GM18907 (cell line): Measurements from ENCODE around the gene GNAQ.
"Not testable (repeated sequence)": the region's sequence is repeated elsewhere in the genome, so short reads cannot be mapped to it uniquely, and the experiment has no call there.

Experiments
- ATAC-seq: cut with Tn5 transposase; IDR thresholded peaks from one replicate; pipeline ENCODE4 v1.9.1; 2021; ENCODE audit warnings: mild to moderate bottlenecking, moderate library complexity; ENCODE audit not compliant: unreplicated experiment

Gene GNAQ

GRCh38 chr9:77883846-77884771, 147.5 kb downstream of the GNAQ start:
- ATAC-seq: no peak

- ATAC-seq: no peak
These were observed 148.5 kb downstream of the GNAQ start for GRCh38 chr9:77883133-77883532.

GRCh38 chr9:77882294-77882693, 149.3 kb downstream of the GNAQ start:
- ATAC-seq: no peak

- not testable (repeated sequence) for ATAC-seq
These were observed 150.0 kb downstream of the GNAQ start for GRCh38 chr9:77881634-77882033.

GRCh38 chr9:77881111-77881510, 150.5 kb downstream of the GNAQ start:
- no peak for ATAC-seq

- no peak for ATAC-seq
These were observed 152.1 kb downstream of the GNAQ start for GRCh38 chr9:77879437-77879943.

- ATAC-seq: not testable (repeated sequence)
These were observed 152.8 kb downstream of the GNAQ start for GRCh38 chr9:77878793-77879192.

GRCh38 chr9:77877976-77878375, 153.6 kb downstream of the GNAQ start:
- ATAC-seq: no peak

- ATAC-seq: no peak
These were observed 155.0 kb downstream of the GNAQ start for GRCh38 chr9:77876590-77876989.

- ATAC-seq: no peak
These were observed 155.5 kb downstream of the GNAQ start for GRCh38 chr9:77876091-77876490.

GRCh38 chr9:77872863-77873262, 158.7 kb downstream of the GNAQ start:
- no peak for ATAC-seq

GRCh38 chr9:77872177-77872576, 159.4 kb downstream of the GNAQ start:
- ATAC-seq: no peak

GRCh38 chr9:77871483-77871882, 160.1 kb downstream of the GNAQ start:
- no peak for ATAC-seq

- no peak for ATAC-seq
These were observed 164.7 kb downstream of the GNAQ start for GRCh38 chr9:77866878-77867277.

GRCh38 chr9:77865385-77866047, 166.1 kb downstream of the GNAQ start:
- no peak for ATAC-seq

GRCh38 chr9:77864211-77864889, 167.3 kb downstream of the GNAQ start:
- no peak for ATAC-seq

- ATAC-seq: not testable (repeated sequence)
These were observed 168.0 kb downstream of the GNAQ start for GRCh38 chr9:77863638-77864037.

GRCh38 chr9:77860953-77861352, 170.7 kb downstream of the GNAQ start:
- not testable (repeated sequence) for ATAC-seq

- ATAC-seq: no peak
These were observed 173.9 kb downstream of the GNAQ start for GRCh38 chr9:77857513-77858259.

- ATAC-seq: no peak
These were observed 175.0 kb downstream of the GNAQ start for GRCh38 chr9:77856615-77857014.

- no peak for ATAC-seq
These were observed 176.7 kb downstream of the GNAQ start for GRCh38 chr9:77854916-77855311.
